Smooth muscle cell (in vitro differentiated cells): ENCODE measurements around the gene MBD2. TPM values are rescaled to one million over a fixed set of nuclear protein-coding genes. Genes with fewer than 3 reads are reported as not detected.

Source experiments
- DNase-seq: peaks from one replicate; lab custom pipeline; 2025; ENCODE audit not compliant: unreplicated experiment; lab: John Stamatoyannopoulos, UW
- H2AFZ ChIP-seq: fragments of 200-600 bp; sonication (generic); 2 replicates; pipeline ENCODE4 v1.6.0; 2016; ENCODE audit warnings: antibody characterized with exemption, low read depth, mild to moderate bottlenecking
- H3F3A ChIP-seq: fragments of 200-600 bp; sonication (generic); 2 replicates; pipeline ENCODE4 v1.6.0; 2017; ENCODE audit warnings: antibody characterized with exemption, low read depth
- H3K27ac ChIP-seq: fragments of 200-600 bp; sonication (generic); 2 replicates; pipeline ENCODE4 v1.5.1; 2016; ENCODE audit warnings: low read depth, mild to moderate bottlenecking
- H3K27me3 ChIP-seq: fragments of 200-600 bp; sonication (generic); 2 replicates; pipeline ENCODE4 v1.6.1; 2016; ENCODE audit warnings: low read depth, mild to moderate bottlenecking
- H3K36me3 ChIP-seq: fragments of 200-600 bp; sonication (generic); 2 replicates; pipeline ENCODE4 v1.5.1; 2016; ENCODE audit warnings: low read depth
- H3K4me1 ChIP-seq: fragments of 200-600 bp; sonication (generic); 2 replicates; pipeline ENCODE4 v1.5.1; 2016; ENCODE audit warnings: low read depth
- H3K4me2 ChIP-seq: fragments of 200-600 bp; sonication (generic); 2 replicates; pipeline ENCODE4 v1.6.0; 2016; ENCODE audit warnings: mild to moderate bottlenecking
- H3K4me3 ChIP-seq: fragments of 200-600 bp; sonication (generic); 2 replicates; pipeline ENCODE4 v1.5.1; 2016; ENCODE audit warnings: mild to moderate bottlenecking
- H3K79me2 ChIP-seq: fragments of 200-600 bp; sonication (generic); 2 replicates; pipeline ENCODE4 v1.6.0; 2016; ENCODE audit warnings: low read depth, mild to moderate bottlenecking
- H3K9ac ChIP-seq: fragments of 200-600 bp; sonication (generic); 2 replicates; pipeline ENCODE4 v1.6.0; 2016; ENCODE audit warnings: low read depth
- H3K9me3 ChIP-seq: fragments of 200-600 bp; sonication (generic); replicated peaks from 2 replicates; pipeline ENCODE4 v1.5.1; 2016; ENCODE audit warnings: low read depth
- H4K20me1 ChIP-seq: fragments of 200-600 bp; sonication (generic); 2 replicates; pipeline ENCODE4 v1.6.0; 2016; ENCODE audit warnings: low read depth
- WGBS: methylation state at CpG from one replicate; pipeline ENCODE4 v1.1.7; 2016; ENCODE audit warnings: low lambda C conversion rate; 5-methylcytosine and 5-hydroxymethylcytosine counted together
- polyA plus RNA-seq: library from polyadenylated mRNA; unstranded; fragments of >200 nt; fragmentation: Nextera tagmentation; extraction: Ambion mirVana; gene quantifications from 2 replicates; pipeline ENCODE4 v1.2.1, GENCODE V29; 2016
- total RNA-seq: library from RNA; depleted of rRNA; stranded (reverse); fragments of >200 nt; gene quantifications from 2 replicates; pipeline ENCODE4 v1.2.3, GENCODE V29; 2014
- TF ChIP-seq, protein P1 (sequence below): fragments of 200-600 bp; sonication (generic); IDR thresholded peaks from 2 replicates; pipeline ENCODE4 v1.5.1; 2017; ENCODE audit warnings: borderline replicate concordance, mild to moderate bottlenecking, antibody characterized with exemption; ENCODE audit not compliant: insufficient read depth, poor library complexity, severe bottlenecking

Gene MBD2
- total and polyA plus RNA-seq, 2 experiments from 2014 or later: 28.5 to 42.6 TPM

GRCh38 chr18:54257015-54257414 is 32.5 kb upstream of the MBD2 start:
- peak overlapping the region; percentile 47 for H3K27ac ChIP-seq
- TF ChIP-seq, protein P1, sequence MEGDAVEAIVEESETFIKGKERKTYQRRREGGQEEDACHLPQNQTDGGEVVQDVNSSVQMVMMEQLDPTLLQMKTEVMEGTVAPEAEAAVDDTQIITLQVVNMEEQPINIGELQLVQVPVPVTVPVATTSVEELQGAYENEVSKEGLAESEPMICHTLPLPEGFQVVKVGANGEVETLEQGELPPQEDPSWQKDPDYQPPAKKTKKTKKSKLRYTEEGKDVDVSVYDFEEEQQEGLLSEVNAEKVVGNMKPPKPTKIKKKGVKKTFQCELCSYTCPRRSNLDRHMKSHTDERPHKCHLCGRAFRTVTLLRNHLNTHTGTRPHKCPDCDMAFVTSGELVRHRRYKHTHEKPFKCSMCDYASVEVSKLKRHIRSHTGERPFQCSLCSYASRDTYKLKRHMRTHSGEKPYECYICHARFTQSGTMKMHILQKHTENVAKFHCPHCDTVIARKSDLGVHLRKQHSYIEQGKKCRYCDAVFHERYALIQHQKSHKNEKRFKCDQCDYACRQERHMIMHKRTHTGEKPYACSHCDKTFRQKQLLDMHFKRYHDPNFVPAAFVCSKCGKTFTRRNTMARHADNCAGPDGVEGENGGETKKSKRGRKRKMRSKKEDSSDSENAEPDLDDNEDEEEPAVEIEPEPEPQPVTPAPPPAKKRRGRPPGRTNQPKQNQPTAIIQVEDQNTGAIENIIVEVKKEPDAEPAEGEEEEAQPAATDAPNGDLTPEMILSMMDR: no peak
- WGBS: 38% methylated on average over 2 of the region's 2 CpGs

GRCh38 chr18:54255141-54255540 is 30.7 kb upstream of the MBD2 start:
- H3K4me2 ChIP-seq: peak overlapping the region; percentile 81
- no peaks in the 10 kb centered on the region for H3K9me3 ChIP-seq
- H3K27me3 ChIP-seq: no peaks in the 10 kb centered on the region
- H3K4me1 ChIP-seq: peaks cover 51% of the 10 kb centered on the region
- no peaks in the 10 kb centered on the region for H3K36me3 ChIP-seq
- no peak for DNase-seq
- H2AFZ ChIP-seq: peak overlapping the region; percentile 21
- 60% methylated on average over 1 of the region's 1 CpG for WGBS
- H3K9ac ChIP-seq: peak overlapping the region; percentile 54
- peak overlapping the region; percentile 38 for H3K4me3 ChIP-seq
- no peaks in the 10 kb centered on the region for H3K79me2 ChIP-seq
- TF ChIP-seq, protein P1: no peak
- peaks cover 11% of the 10 kb centered on the region for H3F3A ChIP-seq
- peak overlapping the region; percentile 72 for H3K27ac ChIP-seq
- no peaks in the 10 kb centered on the region for H4K20me1 ChIP-seq

More at GRCh38 chr18:54257015-54257414, 32.5 kb upstream of the MBD2 start:
- Histone ChIP-seq H3F3A (peaks cover 15% of the 10 kb centered on the region), H3K27me3 (no peaks in the 10 kb centered on the region), H3K36me3 (no peaks in the 10 kb centered on the region), H3K4me3 (no peak overlapping the region), H3K9me3 (no peaks in the 10 kb centered on the region), H3K4me1 (peaks cover 42% of the 10 kb centered on the region), H3K4me2 (peak overlapping the region; percentile 47), H3K9ac (no peak overlapping the region), H3K79me2 (no peaks in the 10 kb centered on the region), H2AFZ (no peak overlapping the region), H4K20me1 (no peaks in the 10 kb centered on the region)
- DNase-seq: no peak

DNA sequence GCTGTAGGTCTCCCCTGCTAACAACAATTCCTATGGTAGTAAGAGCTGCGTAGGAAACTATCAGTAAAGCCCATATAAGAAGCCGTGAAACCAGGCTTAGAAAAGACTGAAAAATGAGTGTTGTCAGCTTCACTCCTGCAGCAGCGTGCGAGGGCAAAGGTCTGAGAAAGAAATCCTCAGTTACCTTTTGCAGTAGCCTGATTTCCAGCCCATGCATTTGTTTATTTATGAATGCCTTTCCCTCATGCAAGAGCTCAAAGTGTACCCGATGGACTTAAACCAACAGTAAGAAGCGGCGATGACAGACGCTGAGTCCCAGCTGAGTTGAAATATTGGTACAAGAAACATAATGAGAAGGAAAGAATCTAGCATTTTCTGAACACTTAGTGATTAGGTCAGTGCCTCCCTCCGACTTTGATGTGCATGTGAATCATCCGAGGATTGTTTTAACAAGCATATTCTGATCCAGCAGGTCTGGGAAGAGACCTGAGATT is 29.8 kb upstream of the MBD2 start:
- no peaks in the 10 kb centered on the region for H3K36me3 ChIP-seq
- peak overlapping the region; percentile 38 for H3K4me3 ChIP-seq
- H3K27ac ChIP-seq: peak overlapping the region; percentile 72
- TF ChIP-seq, protein P1: no peak
- H3K9me3 ChIP-seq: no peaks in the 10 kb centered on the region
- H3K27me3 ChIP-seq: no peaks in the 10 kb centered on the region
- H3F3A ChIP-seq: peaks cover 11% of the 10 kb centered on the region
- DNase-seq: no peak
- peak overlapping the region; percentile 58 for H3K9ac ChIP-seq
- H3K4me1 ChIP-seq: peaks cover 51% of the 10 kb centered on the region
- no peaks in the 10 kb centered on the region for H3K79me2 ChIP-seq
- H3K4me2 ChIP-seq: peak overlapping the region; percentile 81
- 11% methylated on average over 10 of the region's 10 CpGs for WGBS
- H2AFZ ChIP-seq: peak overlapping the region; percentile 74
- no peaks in the 10 kb centered on the region for H4K20me1 ChIP-seq
